ENCODE data around the gene AMFR.

Gene AMFR

DNA sequence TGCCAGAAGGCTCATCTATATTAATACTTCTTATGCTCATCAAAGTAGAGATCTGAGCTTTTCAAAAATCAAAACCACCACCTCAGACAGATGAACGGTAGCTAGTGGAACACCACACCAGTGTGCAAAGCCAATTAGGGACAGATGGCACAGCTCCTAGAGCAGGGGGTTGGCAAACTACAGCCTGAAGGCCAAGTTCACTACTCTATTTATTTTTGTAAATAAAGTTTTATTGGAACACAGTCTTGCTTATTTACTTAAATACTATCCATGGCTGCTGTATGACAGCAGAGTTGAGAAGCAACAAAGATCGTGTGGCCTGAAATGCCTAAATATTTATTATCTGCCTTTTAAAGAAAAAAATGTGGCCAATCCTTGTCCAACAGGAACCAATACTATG lies 56.8 kb downstream of the AMFR start:
- TF ChIP-seq, protein P1, sequence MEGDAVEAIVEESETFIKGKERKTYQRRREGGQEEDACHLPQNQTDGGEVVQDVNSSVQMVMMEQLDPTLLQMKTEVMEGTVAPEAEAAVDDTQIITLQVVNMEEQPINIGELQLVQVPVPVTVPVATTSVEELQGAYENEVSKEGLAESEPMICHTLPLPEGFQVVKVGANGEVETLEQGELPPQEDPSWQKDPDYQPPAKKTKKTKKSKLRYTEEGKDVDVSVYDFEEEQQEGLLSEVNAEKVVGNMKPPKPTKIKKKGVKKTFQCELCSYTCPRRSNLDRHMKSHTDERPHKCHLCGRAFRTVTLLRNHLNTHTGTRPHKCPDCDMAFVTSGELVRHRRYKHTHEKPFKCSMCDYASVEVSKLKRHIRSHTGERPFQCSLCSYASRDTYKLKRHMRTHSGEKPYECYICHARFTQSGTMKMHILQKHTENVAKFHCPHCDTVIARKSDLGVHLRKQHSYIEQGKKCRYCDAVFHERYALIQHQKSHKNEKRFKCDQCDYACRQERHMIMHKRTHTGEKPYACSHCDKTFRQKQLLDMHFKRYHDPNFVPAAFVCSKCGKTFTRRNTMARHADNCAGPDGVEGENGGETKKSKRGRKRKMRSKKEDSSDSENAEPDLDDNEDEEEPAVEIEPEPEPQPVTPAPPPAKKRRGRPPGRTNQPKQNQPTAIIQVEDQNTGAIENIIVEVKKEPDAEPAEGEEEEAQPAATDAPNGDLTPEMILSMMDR (IDR thresholded peaks at IDR 0.05; ENCODE audit: insufficient read depth, missing control alignments), result no peak
- no peak for DNase-seq (ENCODE audit: insufficient read length, low spot score)
- FAIRE-seq, result no peak

DNA sequence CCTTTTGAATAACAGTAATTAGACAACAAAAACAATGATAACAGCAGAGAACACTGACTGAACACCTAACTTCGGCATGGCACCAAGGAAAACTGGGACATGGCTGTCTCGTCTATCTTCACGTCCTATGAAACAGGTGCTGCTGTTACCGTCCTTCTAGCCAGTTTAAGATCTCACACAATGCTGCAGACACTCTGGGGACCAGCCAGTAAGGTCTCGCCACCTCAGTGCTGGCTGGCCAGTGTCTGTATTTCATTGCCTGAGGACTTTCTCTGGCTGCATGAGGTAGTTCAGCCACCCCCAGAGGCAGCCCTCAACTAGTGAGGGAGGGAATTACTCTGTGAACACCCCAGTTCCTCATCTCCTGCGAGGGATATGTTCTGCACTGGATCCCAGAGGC lies 57.6 kb downstream of the AMFR start:
- TF ChIP-seq, protein P1 (IDR thresholded peaks at IDR 0.05; ENCODE audit: insufficient read depth, missing control alignments), result no peak
- DNase-seq (ENCODE audit: insufficient read length, low spot score) (no peak), FAIRE-seq (no peak)

DNA sequence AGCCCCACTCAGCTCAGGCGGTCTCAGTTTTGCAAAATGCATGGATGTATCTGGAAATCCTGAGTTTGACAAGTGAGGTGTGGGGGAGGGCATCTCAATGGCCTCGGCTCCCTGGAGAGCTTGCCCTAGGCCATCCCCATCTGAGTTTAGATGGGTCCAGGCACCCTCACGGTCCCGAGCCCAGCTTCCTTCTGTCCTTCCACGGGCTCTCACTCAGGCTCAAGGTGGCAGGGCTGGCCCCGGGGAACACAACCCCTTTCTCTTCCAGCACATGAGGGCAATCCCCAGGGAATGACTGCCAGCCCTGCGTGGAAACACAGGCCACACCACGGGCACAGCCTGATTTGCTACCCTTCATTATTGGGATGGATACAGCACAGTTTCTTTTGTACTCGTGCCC lies 58.4 kb downstream of the AMFR start:
- DNase-seq (ENCODE audit: insufficient read length, low spot score) (no peak), FAIRE-seq (no peak)
- TF ChIP-seq, protein P1 (IDR thresholded peaks at IDR 0.05; ENCODE audit: insufficient read depth, missing control alignments), result no peak

DNA sequence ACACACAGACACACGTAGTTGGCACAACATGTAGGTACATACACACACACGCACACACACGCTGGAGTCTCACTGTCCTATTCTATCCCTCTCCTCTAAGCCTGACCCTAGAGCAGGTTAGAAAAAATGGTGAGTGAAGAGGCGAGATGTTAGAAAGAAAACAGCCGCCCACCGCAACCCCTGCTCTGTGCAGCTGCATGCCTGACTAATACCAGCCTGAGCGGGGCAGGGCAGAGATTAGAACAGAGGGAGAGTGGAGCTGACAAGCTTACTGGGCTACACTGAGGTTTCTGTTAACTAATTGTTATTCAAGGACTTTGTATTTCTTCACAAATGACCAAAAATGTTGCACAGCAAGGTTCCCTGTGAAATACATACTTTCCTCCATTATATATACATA lies 59.8 kb downstream of the AMFR start:
- FAIRE-seq (no peak), DNase-seq (ENCODE audit: insufficient read length, low spot score) (no peak)
- TF ChIP-seq, protein P1 (IDR thresholded peaks at IDR 0.05; ENCODE audit: insufficient read depth, missing control alignments), result no peak

DNA sequence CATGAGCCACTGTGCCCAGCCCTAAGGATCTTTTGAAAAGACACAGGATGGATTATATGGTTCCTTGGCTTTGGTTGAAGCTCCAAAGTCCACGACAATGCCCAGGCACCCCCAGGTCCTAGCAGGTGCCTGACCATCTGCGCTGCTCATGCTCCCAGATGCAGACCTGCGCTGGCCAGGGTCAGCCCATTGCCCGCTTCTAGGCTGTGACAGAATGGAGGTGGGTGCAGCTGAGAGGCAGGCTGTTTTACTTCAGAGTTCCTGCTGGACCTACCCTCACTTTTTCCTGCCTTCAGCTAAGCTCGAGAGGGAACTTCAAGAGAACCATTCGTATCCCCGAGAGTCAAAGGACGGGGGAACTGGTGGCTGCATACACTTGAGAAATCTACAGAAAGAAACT lies 60.5 kb downstream of the AMFR start:
- DNase-seq (ENCODE audit: insufficient read length, low spot score) (no peak), FAIRE-seq (no peak)
- TF ChIP-seq, protein P1 (IDR thresholded peaks at IDR 0.05; ENCODE audit: insufficient read depth, missing control alignments), result no peak

DNA sequence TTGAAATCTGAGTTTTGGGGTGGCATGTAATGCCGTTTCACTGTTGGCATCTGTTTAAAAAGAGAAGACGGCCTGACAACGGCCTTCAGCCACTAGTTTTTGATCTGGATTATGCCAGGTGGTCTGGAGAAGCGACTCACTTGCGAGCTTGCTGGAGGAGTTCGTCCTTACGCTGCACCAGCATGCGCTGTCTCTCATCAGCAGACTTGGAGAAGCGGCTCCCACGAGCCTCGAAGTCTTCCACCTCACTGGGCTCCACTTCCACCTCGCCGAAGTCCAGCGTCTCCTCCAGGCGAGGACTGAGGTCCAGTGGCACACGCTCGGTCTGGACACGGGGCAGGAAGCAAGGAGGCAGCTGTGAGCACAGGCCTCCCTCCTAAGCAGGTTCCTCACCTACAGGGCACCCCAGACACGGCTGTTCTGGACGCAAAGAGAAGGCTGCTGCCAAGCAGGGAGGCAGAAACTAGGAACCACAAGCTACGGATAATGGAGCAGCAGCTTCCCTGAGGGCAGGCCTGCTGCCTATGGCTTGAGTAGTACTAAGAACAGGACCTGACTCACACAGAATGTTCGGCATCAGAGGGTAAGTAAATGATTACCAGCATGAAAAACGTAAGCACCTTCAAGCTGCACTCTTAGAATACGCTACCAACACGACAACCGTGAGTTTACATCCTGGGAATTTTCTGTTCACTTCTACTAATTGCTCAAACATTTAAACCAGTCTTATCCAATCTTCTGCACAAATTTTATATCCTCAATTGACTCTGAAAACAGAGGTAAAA lies 61.4 kb downstream of the AMFR start:
- no peak for FAIRE-seq
- TF ChIP-seq, protein P1 (IDR thresholded peaks at IDR 0.05; ENCODE audit: insufficient read depth, missing control alignments), result no peak

DNA sequence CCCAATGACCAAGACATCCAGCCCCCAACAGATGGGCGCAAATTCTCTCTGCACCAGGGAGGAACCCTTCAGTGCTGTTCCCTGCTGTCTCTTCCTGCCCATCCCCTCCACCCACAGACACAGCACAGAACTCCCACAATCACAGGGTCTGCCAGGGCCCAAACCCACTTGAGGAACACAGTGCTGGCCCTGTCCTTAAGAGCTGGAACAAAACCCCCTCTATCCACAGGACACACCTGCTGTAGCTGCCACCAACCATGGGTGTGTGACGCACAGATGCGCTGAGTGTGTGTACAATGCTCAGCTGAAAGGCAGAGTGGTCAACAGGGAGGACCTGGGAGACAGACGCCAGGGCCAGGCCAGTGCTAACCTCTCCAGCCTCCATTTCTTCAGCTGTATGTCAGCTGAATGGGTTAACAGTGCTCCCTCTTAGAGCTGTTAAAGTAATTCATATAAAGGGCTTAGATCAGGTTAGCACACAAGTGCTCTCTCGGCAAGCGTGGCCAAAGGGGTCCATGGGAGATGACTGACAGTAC lies 62.1 kb downstream of the AMFR start:
- FAIRE-seq (no peak), DNase-seq (ENCODE audit: insufficient read length, low spot score) (no peak)
- TF ChIP-seq, protein P1 (IDR thresholded peaks at IDR 0.05; ENCODE audit: insufficient read depth, missing control alignments), result no peak

More for the DNA sequence above, 61.4 kb downstream of the AMFR start:
- no peak for DNase-seq (ENCODE audit: insufficient read length, low spot score)
